ENCODE results near the gene SLC25A46.

- TF ChIP-seq CTCF (IDR thresholded peaks at IDR 0.05) (no peak), POLR2A (IDR thresholded peaks at IDR 0.05) (no peak)
Measured at GRCh38 chr5:110703481-110703880, 35.3 kb upstream of the SLC25A46 start.

Measured in testis (tissue), 2 donors.